Tibial nerve (tissue), 4 donors: ENCODE results near the gene SYT17. TPM values are rescaled to one million over a fixed set of nuclear protein-coding genes. Genes with fewer than 3 reads are reported as not detected.

Source experiments
- DNase-seq, 2 donors: peaks; one replicate each; pipeline ENCODE4 v3.0.0-alpha.2; 2019; ENCODE audit warnings: low spot score in 2 of 2
- H3K27ac ChIP-seq, 4 donors: fragments of 200-600 bp; sonication (generic) in 3 of 4; one replicate each; pipeline ENCODE4 v1.5.1; 2017 to 2019; ENCODE audit warnings: mild to moderate bottlenecking in 1 of 4
- H3K27me3 ChIP-seq, 2 donors: fragments of 200-600 bp; sonication (generic) in 1 of 2; one replicate each; pipeline versions ENCODE4 v1.5.1 to v1.6.0; 2017 to 2019
- H3K36me3 ChIP-seq, 3 donors: fragments of 200-600 bp; sonication (generic); one replicate each; pipeline ENCODE4 v1.5.1; 2018 to 2019
- H3K4me1 ChIP-seq, 4 donors: fragments of 200-600 bp; sonication (generic) in 3 of 4; one replicate each; pipeline ENCODE4 v1.5.1; 2017 to 2019
- H3K4me3 ChIP-seq, 4 donors: fragments of 200-600 bp; sonication (generic) in 3 of 4; one replicate each; pipeline ENCODE4 v1.5.1; 2017 to 2019; ENCODE audit warnings: mild to moderate bottlenecking in 1 of 4, moderate library complexity in 1 of 4
- H3K9me3 ChIP-seq, 4 donors: fragments of 200-600 bp; sonication (generic) in 3 of 4; one replicate each; pipeline ENCODE4 v1.5.1; 2017 to 2019
- EP300 ChIP-seq, 2 donors: sonication (generic); formaldehyde crosslinking; IDR thresholded peaks; one replicate each; pipeline ENCODE4 v1.6.1; 2017; ENCODE audit warnings: antibody characterized with exemption in 2 of 2, mild to moderate bottlenecking in 1 of 2
- POLR2A ChIP-seq, 2 donors: fragments of 450-650 bp; IDR thresholded peaks; one replicate each; pipeline ENCODE4 v1.6.1; 2017; ENCODE audit warnings: antibody characterized with exemption in 2 of 2, mild to moderate bottlenecking in 2 of 2, moderate library complexity in 2 of 2
- WGBS, 2 donors: methylation state at CpG; one replicate each; pipeline ENCODE4 v1.1.5; 2018; 5-methylcytosine and 5-hydroxymethylcytosine counted together
- total RNA-seq, 4 donors: library from RNA; depleted of rRNA; stranded (reverse); fragments of >200 nt; gene quantifications; one replicate each; pipeline ENCODE4 v1.1.0, GENCODE V29; 2016
- TF ChIP-seq, protein P1 (sequence below), 5 experiments: fragments of 200-600 bp in 3 of 5; fragments of 450-650 bp in 2 of 5; sonication (generic) in 3 of 5; IDR thresholded peaks; one replicate each; pipeline ENCODE4 v1.5.1; 2016 to 2019; ENCODE audit warnings: antibody characterized with exemption in 5 of 5, mild to moderate bottlenecking in 3 of 5, moderate library complexity in 2 of 5

SYT17 gene
- total RNA-seq, 4 donors from 2014 or later, result 8.1 to 33.9 (median 12.7) TPM

DNA sequence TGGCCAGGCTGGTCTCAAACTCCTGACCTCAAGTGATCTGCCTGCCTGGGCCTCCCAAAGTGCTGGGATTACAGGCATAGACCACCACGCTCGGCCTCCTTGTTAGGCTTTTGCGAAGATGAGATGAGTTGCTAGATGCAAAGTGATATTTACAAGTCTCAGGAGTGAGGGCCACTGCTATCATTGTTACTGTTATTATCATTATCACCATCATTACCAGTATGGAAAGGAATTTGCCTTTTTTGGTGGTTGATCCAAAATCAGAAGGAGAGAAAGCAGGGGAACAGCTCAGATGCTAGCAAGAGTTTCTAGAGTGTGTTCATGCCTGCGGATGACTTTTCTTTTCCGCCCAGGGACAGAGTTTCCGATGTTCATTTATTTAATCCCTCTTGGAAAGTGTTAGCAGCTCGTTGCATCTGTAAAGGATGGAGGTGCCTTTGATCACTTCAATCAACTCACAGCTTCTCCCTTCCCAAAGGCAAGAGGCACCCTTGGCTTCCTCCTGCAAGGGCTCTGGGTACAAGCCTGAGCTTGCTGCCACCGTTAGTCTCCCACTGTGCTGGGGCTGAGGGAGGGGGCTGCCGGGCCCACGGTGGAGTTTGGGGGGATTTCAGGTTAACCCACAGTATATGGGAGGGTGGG is 32.7 kb upstream of the SYT17 start:
- no peak overlapping the region for H3K4me3 ChIP-seq
- no peaks in the 10 kb centered on the region for H3K9me3 ChIP-seq
- TF ChIP-seq POLR2A (IDR thresholded peaks at IDR 0.05) (no peak), EP300 (IDR thresholded peaks at IDR 0.05) (no peak)
- TF ChIP-seq, protein P1, sequence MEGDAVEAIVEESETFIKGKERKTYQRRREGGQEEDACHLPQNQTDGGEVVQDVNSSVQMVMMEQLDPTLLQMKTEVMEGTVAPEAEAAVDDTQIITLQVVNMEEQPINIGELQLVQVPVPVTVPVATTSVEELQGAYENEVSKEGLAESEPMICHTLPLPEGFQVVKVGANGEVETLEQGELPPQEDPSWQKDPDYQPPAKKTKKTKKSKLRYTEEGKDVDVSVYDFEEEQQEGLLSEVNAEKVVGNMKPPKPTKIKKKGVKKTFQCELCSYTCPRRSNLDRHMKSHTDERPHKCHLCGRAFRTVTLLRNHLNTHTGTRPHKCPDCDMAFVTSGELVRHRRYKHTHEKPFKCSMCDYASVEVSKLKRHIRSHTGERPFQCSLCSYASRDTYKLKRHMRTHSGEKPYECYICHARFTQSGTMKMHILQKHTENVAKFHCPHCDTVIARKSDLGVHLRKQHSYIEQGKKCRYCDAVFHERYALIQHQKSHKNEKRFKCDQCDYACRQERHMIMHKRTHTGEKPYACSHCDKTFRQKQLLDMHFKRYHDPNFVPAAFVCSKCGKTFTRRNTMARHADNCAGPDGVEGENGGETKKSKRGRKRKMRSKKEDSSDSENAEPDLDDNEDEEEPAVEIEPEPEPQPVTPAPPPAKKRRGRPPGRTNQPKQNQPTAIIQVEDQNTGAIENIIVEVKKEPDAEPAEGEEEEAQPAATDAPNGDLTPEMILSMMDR (IDR thresholded peaks at IDR 0.05), result no peak
- no peak overlapping the region for H3K27ac ChIP-seq
- peaks cover 0 to 75% (median 35%) of the 10 kb centered on the region in 4 donors for H3K4me1 ChIP-seq
- 70 to 73% methylated on average over 10 of the region's 10 CpGs for WGBS, 2 donors
- H3K27me3 ChIP-seq, result no peaks in the 10 kb centered on the region
- no peak for DNase-seq
- no peaks in the 10 kb centered on the region for H3K36me3 ChIP-seq

DNA sequence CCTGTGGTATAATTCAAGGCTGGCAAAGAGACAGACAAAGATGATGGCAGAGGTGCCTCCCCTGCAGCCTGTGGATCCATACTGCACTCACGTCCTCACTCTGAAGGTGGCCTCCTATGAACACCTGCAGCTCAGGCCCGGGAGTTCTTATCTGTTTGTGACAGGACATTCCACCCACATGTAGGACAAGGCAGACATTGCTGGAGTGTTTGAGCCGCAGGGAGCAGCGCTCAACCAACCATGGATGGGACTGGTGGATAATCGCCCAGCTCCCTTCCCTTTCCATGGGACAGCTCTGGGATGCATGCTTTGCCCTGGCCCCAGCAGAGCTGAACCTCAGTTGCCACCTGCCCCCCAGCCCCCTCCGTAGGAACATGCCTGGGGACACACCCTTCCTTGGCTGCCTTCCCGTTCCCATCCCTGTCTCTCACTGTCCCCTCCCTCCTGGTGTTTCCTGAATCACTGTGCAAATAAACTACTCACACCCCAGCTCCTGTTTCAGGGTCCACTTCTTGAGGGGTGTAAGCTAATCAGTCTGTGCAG is 32.1 kb upstream of the SYT17 start:
- H3K9me3 ChIP-seq, result no peaks in the 10 kb centered on the region
- no peak overlapping the region for H3K4me3 ChIP-seq
- no peaks in the 10 kb centered on the region for H3K27me3 ChIP-seq
- peak overlapping the region in 2 of 4 donors; percentile 11 to 31 for H3K27ac ChIP-seq
- no peak for DNase-seq
- 50 to 58% methylated on average over 5 to 6 of the region's 7 CpGs for WGBS, 2 donors
- TF ChIP-seq, protein P1 (IDR thresholded peaks at IDR 0.05), result no peak
- TF ChIP-seq POLR2A (IDR thresholded peaks at IDR 0.05) (no peak), EP300 (IDR thresholded peaks at IDR 0.05) (no peak)
- peaks cover 0 to 74% (median 30%) of the 10 kb centered on the region in 4 donors for H3K4me1 ChIP-seq
- no peaks in the 10 kb centered on the region for H3K36me3 ChIP-seq

DNA sequence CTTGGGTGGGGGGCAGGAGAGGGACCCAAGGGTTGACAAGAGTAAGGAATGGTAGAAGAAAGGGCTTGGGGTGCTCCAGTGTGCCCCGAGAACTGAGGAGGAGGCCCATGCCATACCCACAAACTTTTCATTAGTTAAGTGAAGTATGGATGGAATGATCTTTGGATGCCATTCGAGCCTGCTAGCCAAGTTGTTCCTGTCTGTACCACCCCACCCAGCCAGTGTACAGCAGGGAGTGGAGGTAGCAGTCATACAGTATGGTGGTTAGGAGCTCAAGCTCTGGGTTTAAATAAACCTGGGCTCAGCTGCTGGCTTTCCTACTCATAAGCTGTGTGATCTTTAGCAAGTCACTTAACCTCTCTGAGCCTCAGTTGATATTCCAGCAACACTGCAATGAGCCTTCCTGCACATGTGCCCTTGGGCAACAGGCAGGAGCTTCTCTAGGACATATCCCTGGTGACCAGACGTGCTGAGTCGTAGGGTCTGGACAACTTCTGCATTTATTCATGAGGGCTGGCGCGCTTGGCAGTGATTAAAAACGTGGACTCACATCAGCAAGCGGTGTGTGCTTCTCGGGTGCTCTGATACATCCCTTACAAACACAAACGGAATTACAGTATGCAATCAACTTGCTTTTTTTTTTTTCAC is 31.4 kb upstream of the SYT17 start:
- DNase-seq, result peak in 1 of 2 donors; percentile 50

DNA sequence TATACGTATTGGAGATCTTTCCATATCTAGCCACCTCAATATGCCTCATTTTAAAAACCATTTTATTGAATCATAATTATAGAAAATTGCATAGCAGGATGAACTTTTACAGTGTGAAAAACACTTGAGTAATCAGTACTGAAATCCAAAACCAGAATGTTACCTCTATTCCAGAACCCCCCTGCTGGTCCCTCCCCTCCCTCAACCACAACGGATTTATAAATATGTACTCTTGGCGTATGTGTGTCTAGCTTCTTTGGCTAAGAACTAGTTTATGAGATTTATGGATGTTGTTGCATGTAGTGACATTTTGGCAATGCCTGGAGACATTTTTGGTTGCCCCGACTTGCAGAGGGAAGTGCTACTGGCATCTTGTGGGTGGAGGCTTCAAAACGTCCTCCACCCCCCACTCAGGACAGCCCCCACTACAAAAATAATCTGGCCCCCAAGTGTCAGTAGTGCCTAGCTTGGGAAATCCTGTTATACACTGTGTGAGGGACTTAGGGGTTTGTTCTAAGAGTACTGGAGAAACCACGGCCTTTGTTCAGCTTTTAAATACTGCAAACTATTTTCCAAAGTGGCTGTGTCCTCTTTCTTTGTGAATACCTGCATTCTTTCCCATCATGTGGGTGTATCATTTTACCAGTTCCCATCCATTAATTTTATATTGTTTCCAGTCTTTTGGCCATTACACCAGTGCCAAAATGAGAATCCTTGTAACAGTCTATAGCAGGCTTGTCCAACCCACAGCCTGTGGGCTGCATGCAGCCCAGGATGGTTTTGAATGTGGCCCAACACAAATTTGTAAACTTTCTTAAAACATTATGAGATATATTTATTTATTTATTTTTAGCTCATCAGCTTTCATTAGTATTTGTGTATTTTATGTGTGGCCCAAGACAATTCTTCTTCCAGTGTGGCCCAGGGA is 30.6 kb upstream of the SYT17 start:
- no peak for DNase-seq
- Histone ChIP-seq H3K27ac (peak overlapping the region in 3 of 4 donors; percentile 29 to 70 (median 37)), H3K4me1 (peaks cover 0 to 59% (median 17%) of the 10 kb centered on the region in 4 donors), H3K36me3 (no peaks in the 10 kb centered on the region), H3K4me3 (no peak overlapping the region), H3K9me3 (no peaks in the 10 kb centered on the region), H3K27me3 (no peaks in the 10 kb centered on the region)
- TF ChIP-seq POLR2A (IDR thresholded peaks at IDR 0.05) (no peak), EP300 (IDR thresholded peaks at IDR 0.05) (no peak)
- TF ChIP-seq, protein P1 (IDR thresholded peaks at IDR 0.05), result no peak
- 23 to 29% methylated on average over 6 of the region's 6 CpGs for WGBS, 2 donors

More for the DNA sequence above, 31.4 kb upstream of the SYT17 start:
- Histone ChIP-seq H3K9me3 (no peaks in the 10 kb centered on the region), H3K4me3 (no peak overlapping the region), H3K36me3 (no peaks in the 10 kb centered on the region), H3K27me3 (no peaks in the 10 kb centered on the region), H3K4me1 (peaks cover 0 to 67% (median 23%) of the 10 kb centered on the region in 4 donors), H3K27ac (peak overlapping the region in 2 of 4 donors; percentile 11 to 31)
- peak in 1 of 2 donors; percentile 52 for TF ChIP-seq EP300 (IDR thresholded peaks at IDR 0.05)
- TF ChIP-seq, protein P1 (IDR thresholded peaks at IDR 0.05), result no peak
- WGBS, 2 donors, result 51 to 66% methylated on average over 10 of the region's 10 CpGs
